PC-3 (cell line): ENCODE results near the gene KIF20A. TPM values are rescaled to one million over a fixed set of nuclear protein-coding genes. Genes with fewer than 3 reads are reported as not detected.

ENCODE experiments used
- ATAC-seq: fragments of 200-7000 bp; cut with Tn5 transposase; 2 replicates; pipeline ENCODE4 v1.9.1; 2020; ENCODE audit warnings: mild to moderate bottlenecking, moderate library complexity
- BruUV-seq: library from RNA; stranded (reverse); fragments of 400-500 nt; replicated peaks from 2 replicates; lab custom pipeline; 2021; lab: Mats Ljungman, UMichigan
- CTCF ChIA-PET: fragments of 300-600 bp; sonication (Branson Sonifier 250); formaldehyde crosslinking; loops from one replicate; lab custom pipeline; 2022; ENCODE audit warnings: antibody characterized with exemption; lab: Charles Lee
- POLR2A ChIA-PET: fragments of 300-600 bp; sonication (Branson Sonifier 250); formaldehyde crosslinking; loops from one replicate; lab custom pipeline; 2022; ENCODE audit warnings: antibody characterized with exemption; ENCODE audit not compliant: unreplicated experiment; lab: Charles Lee
- DNase-seq: peaks from one replicate; pipeline ENCODE4 v3.0.0-alpha.2; 2015
- H2AFZ ChIP-seq: fragments of 300-600 bp; sonication (generic); 2 replicates; pipeline ENCODE4 v1.6.0; 2016; ENCODE audit warnings: antibody characterized with exemption, low read length
- H3F3A ChIP-seq: fragments of 300-600 bp; sonication (generic); one replicate; pipeline ENCODE4 v1.6.0; 2017; ENCODE audit warnings: antibody characterized with exemption, low read length, control low read depth, mild to moderate bottlenecking; ENCODE audit not compliant: unreplicated experiment
- H3K27ac ChIP-seq: fragments of 300-600 bp; sonication (generic); 2 replicates; pipeline ENCODE4 v1.5.1; 2016; ENCODE audit warnings: mild to moderate bottlenecking, low read length
- H3K27me3 ChIP-seq: fragments of 300-600 bp; sonication (generic); 2 replicates; pipeline ENCODE4 v1.6.1; 2016; ENCODE audit warnings: low read length, mixed read lengths
- H3K36me3 ChIP-seq: fragments of 300-600 bp; sonication (generic); 2 replicates; pipeline ENCODE4 v1.6.1; 2016; ENCODE audit warnings: low read depth, mixed run types, low read length, mixed read lengths
- H3K4me1 ChIP-seq: fragments of 300-600 bp; sonication (generic); 2 replicates; pipeline ENCODE4 v1.5.1; 2016; ENCODE audit warnings: low read length; ENCODE audit not compliant: insufficient read depth
- H3K4me2 ChIP-seq: fragments of 300-600 bp; sonication (generic); 2 replicates; pipeline ENCODE4 v1.6.0; 2016; ENCODE audit warnings: low read length
- H3K4me3 ChIP-seq: fragments of 300-600 bp; sonication (generic); 2 replicates; pipeline ENCODE4 v1.5.1; 2016; ENCODE audit warnings: mild to moderate bottlenecking, low read length, mixed read lengths
- H3K79me2 ChIP-seq: fragments of 300-600 bp; sonication (generic); 2 replicates; pipeline ENCODE4 v1.6.1; 2017; ENCODE audit warnings: low read length, mixed read lengths
- H3K9ac ChIP-seq: fragments of 300-600 bp; sonication (generic); 2 replicates; pipeline ENCODE4 v1.6.0; 2016; ENCODE audit warnings: mild to moderate bottlenecking, low read length
- H3K9me2 ChIP-seq: fragments of 300-600 bp; sonication (generic); replicated peaks from 2 replicates; pipeline ENCODE4 v1.6.1; 2016; ENCODE audit warnings: mixed run types, low read length, mixed read lengths
- H3K9me3 ChIP-seq: fragments of 300-600 bp; sonication (generic); 2 replicates; pipeline ENCODE4 v1.6.1; 2016; ENCODE audit warnings: low read length, mixed read lengths
- H4K20me1 ChIP-seq: fragments of 300-600 bp; sonication (generic); 2 replicates; pipeline ENCODE4 v1.6.1; 2016; ENCODE audit warnings: low read length, mixed read lengths
- EZH2 ChIP-seq: fragments of 300-600 bp; sonication (generic); IDR thresholded peaks from one replicate; pipeline ENCODE4 v1.6.1; 2017; ENCODE audit warnings: antibody characterized with exemption, mild to moderate bottlenecking, low read length; ENCODE audit not compliant: unreplicated experiment
- EZH2phosphoT487 ChIP-seq: fragments of 300-600 bp; sonication (generic); IDR thresholded peaks from 2 replicates; pipeline ENCODE4 v1.6.1; 2018; ENCODE audit warnings: mild to moderate bottlenecking, antibody characterized with exemption, low read length, borderline replicate concordance
- intact Hi-C: fragments of 100-400 bp; cut with micrococcal nuclease; formaldehyde crosslinking; loops from 2 replicates; pipeline ENCODE4 v1.9.0; 2023
- total RNA-seq: library from RNA; depleted of rRNA; stranded (reverse); fragments of >200 nt; gene quantifications from 2 replicates; pipeline ENCODE4 v1.2.3, GENCODE V29; 2014
- TF ChIP-seq, protein P1 (sequence below): fragments of 300-600 bp; sonication (generic); conservative IDR thresholded peaks from 2 replicates; pipeline ENCODE4 v1.5.1; 2017; ENCODE audit warnings: antibody characterized with exemption, low read depth, mild to moderate bottlenecking, low read length

Gene KIF20A
- total RNA-seq, 1 experiment from 2014 or later, result 55.5 TPM

DNA sequence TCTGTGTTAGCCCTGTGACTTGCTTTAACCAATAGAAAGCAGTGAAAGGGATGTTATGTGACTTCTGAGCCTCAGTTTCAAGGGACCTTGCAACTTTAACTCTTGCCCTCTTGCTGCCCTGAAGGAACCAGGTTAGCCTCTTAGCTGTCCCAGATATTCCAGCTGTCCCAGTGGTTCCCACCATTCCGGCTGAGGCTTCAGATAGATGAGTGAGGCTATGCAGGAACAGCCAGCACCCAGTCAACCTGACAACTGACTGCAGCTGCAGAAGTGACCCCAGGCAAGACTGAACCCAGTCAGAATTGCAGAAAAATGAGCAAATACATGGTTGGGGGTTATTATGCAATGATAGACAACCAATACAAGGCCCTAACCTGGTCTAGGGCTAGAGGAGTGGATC lies 44.6 kb downstream of the KIF20A start:
- Histone ChIP-seq H3K9ac (no peak overlapping the region), H3K9me2 (no peaks in the 10 kb centered on the region), H3K4me1 (no peaks in the 10 kb centered on the region), H3K9me3 (0 out of 2 replicates have a peak, but pooled peaks cover 5% of the 10 kb centered on the region), H3K27me3 (no peaks in the 10 kb centered on the region), H3K79me2 (no peaks in the 10 kb centered on the region), H3K27ac (no peak overlapping the region), H4K20me1 (no peaks in the 10 kb centered on the region), H3K36me3 (no peaks in the 10 kb centered on the region), H3F3A (no peaks in the 10 kb centered on the region), H3K4me2 (no peak overlapping the region), H2AFZ (no peak overlapping the region), H3K4me3 (no peak overlapping the region)
- intact Hi-C loops, result no loop called here
- TF ChIP-seq, protein P1, sequence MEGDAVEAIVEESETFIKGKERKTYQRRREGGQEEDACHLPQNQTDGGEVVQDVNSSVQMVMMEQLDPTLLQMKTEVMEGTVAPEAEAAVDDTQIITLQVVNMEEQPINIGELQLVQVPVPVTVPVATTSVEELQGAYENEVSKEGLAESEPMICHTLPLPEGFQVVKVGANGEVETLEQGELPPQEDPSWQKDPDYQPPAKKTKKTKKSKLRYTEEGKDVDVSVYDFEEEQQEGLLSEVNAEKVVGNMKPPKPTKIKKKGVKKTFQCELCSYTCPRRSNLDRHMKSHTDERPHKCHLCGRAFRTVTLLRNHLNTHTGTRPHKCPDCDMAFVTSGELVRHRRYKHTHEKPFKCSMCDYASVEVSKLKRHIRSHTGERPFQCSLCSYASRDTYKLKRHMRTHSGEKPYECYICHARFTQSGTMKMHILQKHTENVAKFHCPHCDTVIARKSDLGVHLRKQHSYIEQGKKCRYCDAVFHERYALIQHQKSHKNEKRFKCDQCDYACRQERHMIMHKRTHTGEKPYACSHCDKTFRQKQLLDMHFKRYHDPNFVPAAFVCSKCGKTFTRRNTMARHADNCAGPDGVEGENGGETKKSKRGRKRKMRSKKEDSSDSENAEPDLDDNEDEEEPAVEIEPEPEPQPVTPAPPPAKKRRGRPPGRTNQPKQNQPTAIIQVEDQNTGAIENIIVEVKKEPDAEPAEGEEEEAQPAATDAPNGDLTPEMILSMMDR, result no peak
- TF ChIP-seq EZH2phosphoT487 (no peak), EZH2 (no peak)
- BruUV-seq, result no TSS peak
- DNase-seq, result no peak
- no peak for ATAC-seq
- ChIA-PET CTCF (interaction anchor here (0.7 to 1.1 kb wide), 2 partner anchors 8 to 60 kb away, joined by 3 to 7 read pairs; no protein-coding TSS in a partner anchor), POLR2A (no interaction called here)

DNA sequence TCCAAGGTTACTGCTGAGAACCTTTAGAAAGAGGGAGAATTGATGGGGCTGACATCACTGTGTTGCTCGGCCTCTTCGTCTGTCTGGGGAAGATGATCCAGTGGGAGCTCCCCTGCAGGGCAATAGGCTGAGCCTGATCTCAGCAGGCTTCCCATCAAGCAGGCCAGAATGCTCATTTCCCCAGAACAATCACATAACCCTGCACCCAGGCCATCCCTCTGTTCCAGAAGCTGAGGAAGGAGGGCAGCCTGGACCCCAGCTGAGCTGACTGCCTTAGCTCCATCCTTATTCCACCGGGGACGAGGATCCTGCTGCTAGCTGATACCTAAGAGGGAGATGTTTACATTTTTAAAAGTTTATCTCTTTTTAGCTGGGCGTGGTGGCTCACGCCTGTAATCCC lies 45.8 kb downstream of the KIF20A start:
- Histone ChIP-seq H3K79me2 (no peaks in the 10 kb centered on the region), H3K36me3 (no peaks in the 10 kb centered on the region), H3K9ac (no peak overlapping the region), H4K20me1 (no peaks in the 10 kb centered on the region), H3K27me3 (no peaks in the 10 kb centered on the region), H3K4me1 (no peaks in the 10 kb centered on the region), H3K4me3 (no peak overlapping the region), H2AFZ (no peak overlapping the region), H3K9me3 (0 out of 2 replicates have a peak, but pooled peaks cover 5% of the 10 kb centered on the region), H3K27ac (no peak overlapping the region), H3F3A (no peaks in the 10 kb centered on the region), H3K4me2 (no peak overlapping the region), H3K9me2 (no peaks in the 10 kb centered on the region)
- BruUV-seq, result no TSS peak
- ChIA-PET CTCF (no interaction called here), POLR2A (no interaction called here)
- ATAC-seq (no peak), DNase-seq (no peak)
- intact Hi-C loops, result no loop called here
- TF ChIP-seq EZH2phosphoT487 (no peak), EZH2 (no peak)
- TF ChIP-seq, protein P1, result no peak

DNA sequence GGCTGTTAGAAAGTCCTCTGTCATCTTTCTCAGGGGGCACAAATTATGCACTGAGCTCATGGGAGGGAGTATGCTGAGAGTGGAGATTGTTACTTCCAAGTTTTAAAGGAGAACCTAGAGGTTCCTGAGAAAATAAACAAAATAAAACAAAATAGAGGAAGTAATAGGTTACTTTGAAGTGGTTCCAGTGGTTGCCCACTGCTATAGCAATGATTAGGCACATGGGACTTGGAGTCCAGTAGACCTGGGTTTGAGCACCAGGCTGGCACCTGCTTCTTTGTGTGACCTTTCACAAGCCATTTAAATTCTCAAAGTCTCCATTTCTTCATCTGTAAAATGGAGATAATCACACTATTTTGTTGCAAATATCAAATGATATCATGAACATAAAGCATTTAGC lies 48.0 kb downstream of the KIF20A start:
- no peak overlapping the region for H3K27ac ChIP-seq
- no peaks in the 10 kb centered on the region for H3K36me3 ChIP-seq
- intact Hi-C loops, result no loop called here
- no peak overlapping the region for H3K9ac ChIP-seq
- ChIA-PET CTCF (no interaction called here), POLR2A (interaction anchor here (0.5 kb wide), 1 partner anchor 13 kb away, joined by 3 read pairs; the partner anchor contains the start of gene CDC23)
- H3K9me3 ChIP-seq, result 0 out of 2 replicates have a peak, but pooled peaks cover 5% of the 10 kb centered on the region
- H3K4me2 ChIP-seq, result no peak overlapping the region
- no TSS peak for BruUV-seq
- no peaks in the 10 kb centered on the region for H3F3A ChIP-seq
- no peaks in the 10 kb centered on the region for H3K27me3 ChIP-seq
- H2AFZ ChIP-seq, result no peak overlapping the region
- no peaks in the 10 kb centered on the region for H4K20me1 ChIP-seq
- no peaks in the 10 kb centered on the region for H3K9me2 ChIP-seq
- no peak for ATAC-seq
- TF ChIP-seq EZH2 (no peak), EZH2phosphoT487 (no peak)
- TF ChIP-seq, protein P1, result no peak
- no peaks in the 10 kb centered on the region for H3K4me1 ChIP-seq
- no peaks in the 10 kb centered on the region for H3K79me2 ChIP-seq
- H3K4me3 ChIP-seq, result no peak overlapping the region
- no peak for DNase-seq
